HL-60 (cell line): ENCODE measurements around the gene COMMD7.

Source experiments
- DNase-seq, 2 experiments: peaks; one replicate each; pipeline ENCODE4 v3.0.0-alpha.2; 2010 to 2020; ENCODE audit warnings: low read depth in 1 of 2, low spot score in 1 of 2
- H3K27ac ChIP-seq: fragments of 250-450 bp; sonication (Bioruptor Pico); replicated peaks from 2 replicates; pipeline ENCODE4 v1.5.1; 2020; ENCODE audit warnings: mild to moderate bottlenecking, moderate library complexity
- H3K27me3 ChIP-seq: fragments of 250-450 bp; sonication (Bioruptor Pico); 2 replicates; pipeline ENCODE4 v1.5.1; 2021; ENCODE audit warnings: mild to moderate bottlenecking, moderate library complexity; ENCODE audit not compliant: insufficient read depth, poor library complexity, severe bottlenecking
- H3K4me3 ChIP-seq: replicated peaks from 2 replicates; pipeline ENCODE4 v1.5.1; 2011; ENCODE audit warnings: mild to moderate bottlenecking, control low read depth, low read length; ENCODE audit not compliant: insufficient read depth
- CTCF ChIP-seq: IDR thresholded peaks from one replicate; pipeline ENCODE4 v1.5.1; 2011; ENCODE audit warnings: low read length, control low read depth, inconsistent platforms; ENCODE audit not compliant: insufficient read depth
- GABPA ChIP-seq: IDR thresholded peaks from 2 replicates; pipeline ENCODE4 v1.6.1; 2012; ENCODE audit warnings: low read depth
- POLR2AphosphoS5 ChIP-seq: IDR thresholded peaks from 2 replicates; pipeline ENCODE4 v1.6.1; 2012; ENCODE audit warnings: low read depth
- REST ChIP-seq: IDR thresholded peaks from 2 replicates; pipeline ENCODE4 v1.6.1; 2012; ENCODE audit warnings: low read depth; ENCODE audit not compliant: insufficient replicate concordance
- SPI1 ChIP-seq: IDR thresholded peaks from 2 replicates; pipeline ENCODE4 v1.6.1; 2012; ENCODE audit warnings: low read depth, mild to moderate bottlenecking, borderline replicate concordance

COMMD7 gene

GRCh38 chr20:32727683-32728082, 15.6 kb downstream of the COMMD7 start:
- TF ChIP-seq CTCF (no peak), REST (no peak), POLR2AphosphoS5 (no peak), GABPA (no peak), SPI1 (no peak)
- Histone ChIP-seq H3K27ac (no peak overlapping the region), H3K27me3 (no peaks in the 10 kb centered on the region), H3K4me3 (no peak overlapping the region)
- no peak for DNase-seq

- peak in 1 of 2 experiments; percentile 26 for DNase-seq
- Histone ChIP-seq H3K27ac (no peak overlapping the region), H3K27me3 (no peaks in the 10 kb centered on the region), H3K4me3 (no peak overlapping the region)
- TF ChIP-seq GABPA (no peak), POLR2AphosphoS5 (no peak), CTCF (no peak), SPI1 (no peak), REST (no peak)
Measured at GRCh38 chr20:32718749-32719348, 24.4 kb downstream of the COMMD7 start.

GRCh38 chr20:32711346-32711745, 31.9 kb downstream of the COMMD7 start:
- no peak for TF ChIP-seq POLR2AphosphoS5
- TF ChIP-seq CTCF = no peak
- no peak for TF ChIP-seq GABPA
- no peak for TF ChIP-seq REST
- no peak for TF ChIP-seq SPI1
- DNase-seq = no peak
- H3K27me3 ChIP-seq = no peaks in the 10 kb centered on the region
- no peak overlapping the region for H3K27ac ChIP-seq
- no peak overlapping the region for H3K4me3 ChIP-seq
